PC-3 (cell line): ENCODE data around the gene CNRIP1. TPM values are rescaled to one million over a fixed set of nuclear protein-coding genes. Genes with fewer than 3 reads are reported as not detected.
A peak's percentile ranks its signal among the peaks of the same experiment; 100 is the strongest.

Experiments
- ATAC-seq: fragments of 200-7000 bp; cut with Tn5 transposase; 2 replicates; pipeline ENCODE4 v1.9.1; 2020; ENCODE audit warnings: mild to moderate bottlenecking, moderate library complexity
- BruUV-seq: library from RNA; stranded (reverse); fragments of 400-500 nt; replicated peaks from 2 replicates; lab custom pipeline; 2021; lab: Mats Ljungman, UMichigan
- CTCF ChIA-PET: fragments of 300-600 bp; sonication (Branson Sonifier 250); formaldehyde crosslinking; loops from one replicate; lab custom pipeline; 2022; ENCODE audit warnings: antibody characterized with exemption; lab: Charles Lee
- POLR2A ChIA-PET: fragments of 300-600 bp; sonication (Branson Sonifier 250); formaldehyde crosslinking; loops from one replicate; lab custom pipeline; 2022; ENCODE audit warnings: antibody characterized with exemption; ENCODE audit not compliant: unreplicated experiment; lab: Charles Lee
- DNase-seq: peaks from one replicate; pipeline ENCODE4 v3.0.0-alpha.2; 2015
- H2AFZ ChIP-seq: fragments of 300-600 bp; sonication (generic); 2 replicates; pipeline ENCODE4 v1.6.0; 2016; ENCODE audit warnings: antibody characterized with exemption, low read length
- H3F3A ChIP-seq: fragments of 300-600 bp; sonication (generic); one replicate; pipeline ENCODE4 v1.6.0; 2017; ENCODE audit warnings: antibody characterized with exemption, low read length, control low read depth, mild to moderate bottlenecking; ENCODE audit not compliant: unreplicated experiment
- H3K27ac ChIP-seq: fragments of 300-600 bp; sonication (generic); 2 replicates; pipeline ENCODE4 v1.5.1; 2016; ENCODE audit warnings: mild to moderate bottlenecking, low read length
- H3K27me3 ChIP-seq: fragments of 300-600 bp; sonication (generic); 2 replicates; pipeline ENCODE4 v1.6.1; 2016; ENCODE audit warnings: low read length, mixed read lengths
- H3K36me3 ChIP-seq: fragments of 300-600 bp; sonication (generic); 2 replicates; pipeline ENCODE4 v1.6.1; 2016; ENCODE audit warnings: low read depth, mixed run types, low read length, mixed read lengths
- H3K4me1 ChIP-seq: fragments of 300-600 bp; sonication (generic); 2 replicates; pipeline ENCODE4 v1.5.1; 2016; ENCODE audit warnings: low read length; ENCODE audit not compliant: insufficient read depth
- H3K4me2 ChIP-seq: fragments of 300-600 bp; sonication (generic); 2 replicates; pipeline ENCODE4 v1.6.0; 2016; ENCODE audit warnings: low read length
- H3K4me3 ChIP-seq: fragments of 300-600 bp; sonication (generic); 2 replicates; pipeline ENCODE4 v1.5.1; 2016; ENCODE audit warnings: mild to moderate bottlenecking, low read length, mixed read lengths
- H3K79me2 ChIP-seq: fragments of 300-600 bp; sonication (generic); 2 replicates; pipeline ENCODE4 v1.6.1; 2017; ENCODE audit warnings: low read length, mixed read lengths
- H3K9ac ChIP-seq: fragments of 300-600 bp; sonication (generic); 2 replicates; pipeline ENCODE4 v1.6.0; 2016; ENCODE audit warnings: mild to moderate bottlenecking, low read length
- H3K9me2 ChIP-seq: fragments of 300-600 bp; sonication (generic); replicated peaks from 2 replicates; pipeline ENCODE4 v1.6.1; 2016; ENCODE audit warnings: mixed run types, low read length, mixed read lengths
- H3K9me3 ChIP-seq: fragments of 300-600 bp; sonication (generic); 2 replicates; pipeline ENCODE4 v1.6.1; 2016; ENCODE audit warnings: low read length, mixed read lengths
- H4K20me1 ChIP-seq: fragments of 300-600 bp; sonication (generic); 2 replicates; pipeline ENCODE4 v1.6.1; 2016; ENCODE audit warnings: low read length, mixed read lengths
- EZH2 ChIP-seq: fragments of 300-600 bp; sonication (generic); IDR thresholded peaks from one replicate; pipeline ENCODE4 v1.6.1; 2017; ENCODE audit warnings: antibody characterized with exemption, mild to moderate bottlenecking, low read length; ENCODE audit not compliant: unreplicated experiment
- EZH2phosphoT487 ChIP-seq: fragments of 300-600 bp; sonication (generic); IDR thresholded peaks from 2 replicates; pipeline ENCODE4 v1.6.1; 2018; ENCODE audit warnings: mild to moderate bottlenecking, antibody characterized with exemption, low read length, borderline replicate concordance
- intact Hi-C: fragments of 100-400 bp; cut with micrococcal nuclease; formaldehyde crosslinking; loops from 2 replicates; pipeline ENCODE4 v1.9.0; 2023
- total RNA-seq: library from RNA; depleted of rRNA; stranded (reverse); fragments of >200 nt; gene quantifications from 2 replicates; pipeline ENCODE4 v1.2.3, GENCODE V29; 2014
- TF ChIP-seq, protein P1 (sequence below): fragments of 300-600 bp; sonication (generic); conservative IDR thresholded peaks from 2 replicates; pipeline ENCODE4 v1.5.1; 2017; ENCODE audit warnings: antibody characterized with exemption, low read depth, mild to moderate bottlenecking, low read length

Gene CNRIP1
- total RNA-seq, 1 experiment from 2014 or later = 11.7 TPM

DNA sequence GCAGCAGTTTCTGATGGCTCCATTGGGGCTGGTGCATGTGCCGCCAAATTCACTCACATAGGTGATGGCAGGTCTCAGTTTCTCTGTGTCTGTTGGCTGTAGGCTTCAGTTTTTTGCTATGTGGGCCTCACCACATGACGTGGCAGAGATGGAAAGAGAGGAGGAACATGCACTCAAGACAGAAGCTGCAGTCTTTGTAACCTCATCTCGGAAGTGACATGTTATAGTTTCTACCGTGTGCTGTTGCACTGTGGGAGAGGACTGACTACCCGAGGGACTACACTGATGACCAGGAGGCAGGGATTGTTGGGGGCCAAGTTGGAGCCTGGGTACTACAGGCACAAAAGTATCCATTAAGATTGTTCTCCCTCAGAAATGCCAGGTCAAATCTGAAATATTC, 9.2 kb upstream of the CNRIP1 start:
- Histone ChIP-seq H3K9me3 (no peaks in the 10 kb centered on the region), H2AFZ (no peak overlapping the region), H3K4me3 (no peak overlapping the region), H4K20me1 (no peaks in the 10 kb centered on the region), H3K4me2 (no peak overlapping the region), H3K36me3 (no peaks in the 10 kb centered on the region), H3K9ac (no peak overlapping the region), H3K4me1 (peaks cover 9% of the 10 kb centered on the region), H3K9me2 (no peaks in the 10 kb centered on the region), H3K79me2 (no peaks in the 10 kb centered on the region), H3K27me3 (no peaks in the 10 kb centered on the region), H3F3A (no peaks in the 10 kb centered on the region), H3K27ac (no peak overlapping the region)
- POLR2A ChIA-PET = no interaction called here
- TF ChIP-seq, protein P1, sequence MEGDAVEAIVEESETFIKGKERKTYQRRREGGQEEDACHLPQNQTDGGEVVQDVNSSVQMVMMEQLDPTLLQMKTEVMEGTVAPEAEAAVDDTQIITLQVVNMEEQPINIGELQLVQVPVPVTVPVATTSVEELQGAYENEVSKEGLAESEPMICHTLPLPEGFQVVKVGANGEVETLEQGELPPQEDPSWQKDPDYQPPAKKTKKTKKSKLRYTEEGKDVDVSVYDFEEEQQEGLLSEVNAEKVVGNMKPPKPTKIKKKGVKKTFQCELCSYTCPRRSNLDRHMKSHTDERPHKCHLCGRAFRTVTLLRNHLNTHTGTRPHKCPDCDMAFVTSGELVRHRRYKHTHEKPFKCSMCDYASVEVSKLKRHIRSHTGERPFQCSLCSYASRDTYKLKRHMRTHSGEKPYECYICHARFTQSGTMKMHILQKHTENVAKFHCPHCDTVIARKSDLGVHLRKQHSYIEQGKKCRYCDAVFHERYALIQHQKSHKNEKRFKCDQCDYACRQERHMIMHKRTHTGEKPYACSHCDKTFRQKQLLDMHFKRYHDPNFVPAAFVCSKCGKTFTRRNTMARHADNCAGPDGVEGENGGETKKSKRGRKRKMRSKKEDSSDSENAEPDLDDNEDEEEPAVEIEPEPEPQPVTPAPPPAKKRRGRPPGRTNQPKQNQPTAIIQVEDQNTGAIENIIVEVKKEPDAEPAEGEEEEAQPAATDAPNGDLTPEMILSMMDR = no peak
- no peak for TF ChIP-seq EZH2phosphoT487
- no peak for TF ChIP-seq EZH2
- DNase-seq = no peak
- no peak for ATAC-seq
- no TSS peak for BruUV-seq
- intact Hi-C loops = no loop called here
- CTCF ChIA-PET = no interaction called here

DNA sequence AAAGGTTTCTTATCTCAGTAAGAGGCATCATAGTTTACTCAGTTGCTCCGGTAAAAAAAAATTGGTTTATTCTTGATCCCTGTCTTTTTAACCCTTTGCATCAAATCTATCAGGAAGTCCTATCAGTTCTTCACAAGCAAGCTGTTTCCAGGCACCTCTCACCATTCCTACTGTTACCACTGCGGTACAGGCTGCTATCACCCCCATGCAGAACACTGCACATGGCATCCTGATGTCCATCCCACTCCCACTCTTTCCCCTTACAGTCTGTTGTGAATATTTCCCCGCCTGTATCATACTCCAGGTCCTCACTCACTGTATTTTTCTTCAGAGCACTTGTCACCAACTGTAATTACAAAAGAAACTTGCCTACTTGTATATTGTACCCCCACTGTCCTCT, 5.3 kb upstream of the CNRIP1 start:
- intact Hi-C loops = no loop called here
- Histone ChIP-seq H3K4me3 (no peak overlapping the region), H3K27me3 (no peaks in the 10 kb centered on the region), H3K9me2 (no peaks in the 10 kb centered on the region), H3K36me3 (no peaks in the 10 kb centered on the region), H3F3A (no peaks in the 10 kb centered on the region), H3K4me2 (no peak overlapping the region), H3K4me1 (peaks cover 3% of the 10 kb centered on the region), H2AFZ (no peak overlapping the region), H3K79me2 (no peaks in the 10 kb centered on the region), H3K27ac (no peak overlapping the region), H3K9ac (no peak overlapping the region), H4K20me1 (no peaks in the 10 kb centered on the region), H3K9me3 (no peaks in the 10 kb centered on the region)
- ATAC-seq (no peak), DNase-seq (no peak)
- BruUV-seq = no TSS peak
- ChIA-PET CTCF (no interaction called here), POLR2A (no interaction called here)
- no peak for TF ChIP-seq EZH2phosphoT487
- TF ChIP-seq EZH2 = no peak
- TF ChIP-seq, protein P1 = no peak

DNA sequence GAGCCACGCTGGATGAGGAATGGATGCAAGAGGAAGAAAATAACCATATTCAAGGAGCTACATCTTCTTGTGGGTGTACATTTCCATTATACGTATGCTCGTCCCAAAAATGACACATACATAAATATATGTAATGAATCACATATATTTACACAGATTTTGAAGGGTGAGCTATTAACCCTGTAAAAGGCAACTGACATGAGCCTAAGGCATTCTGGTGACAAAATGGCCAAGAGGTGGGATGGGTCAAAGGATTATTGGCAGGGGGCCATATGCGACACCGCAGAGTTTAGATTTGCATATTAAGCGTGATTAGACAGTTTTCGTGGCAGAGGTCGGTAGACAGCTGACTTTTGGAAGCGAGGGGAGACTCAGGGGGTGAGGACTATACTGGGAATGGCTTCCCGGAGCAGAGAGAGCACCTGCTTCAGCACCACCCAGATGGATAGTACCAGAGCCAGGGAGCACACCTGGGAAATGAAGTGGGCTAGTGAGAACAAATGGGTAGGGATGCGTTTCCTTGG, 431 bp upstream of the CNRIP1 start:
- H3K36me3 ChIP-seq = no peaks in the 10 kb centered on the region
- H3K79me2 ChIP-seq = peaks cover 14% of the 10 kb centered on the region
- no peaks in the 10 kb centered on the region for H3K9me3 ChIP-seq
- ATAC-seq = peak; percentile 39
- no peaks in the 10 kb centered on the region for H3K27me3 ChIP-seq
- H3K4me1 ChIP-seq = peaks cover 16% of the 10 kb centered on the region
- H3K4me2 ChIP-seq = peak overlapping the region; percentile 95
- no peak for TF ChIP-seq EZH2
- TF ChIP-seq, protein P1 = no peak
- no peak for TF ChIP-seq EZH2phosphoT487
- peak overlapping the region; percentile 96 for H2AFZ ChIP-seq
- H3K9ac ChIP-seq = peak overlapping the region; percentile 73
- no peaks in the 10 kb centered on the region for H4K20me1 ChIP-seq
- no peaks in the 10 kb centered on the region for H3F3A ChIP-seq
- peak overlapping the region; percentile 86 for H3K4me3 ChIP-seq
- H3K27ac ChIP-seq = peak overlapping the region; percentile 62
- peak; percentile 75 for DNase-seq
- POLR2A ChIA-PET = interaction anchor here (0.6 kb wide), 4 partner anchors 9 to 280 kb away, joined by 3 to 4 read pairs (median 4); partner anchors contain the start of gene PPP3R1
- intact Hi-C loops = loop anchor here (1.0 kb wide), 1 partner anchor 16 kb away; no protein-coding TSS in a partner anchor
- CTCF ChIA-PET = interaction anchor here (1.4 kb wide), 1 partner anchor 122 kb away, joined by 11 read pairs; no protein-coding TSS in a partner anchor
- no peaks in the 10 kb centered on the region for H3K9me2 ChIP-seq
- TSS peak; percentile 24 for BruUV-seq
